H9 (cell line): ENCODE results near the gene EFS. TPM values are rescaled to one million over a fixed set of nuclear protein-coding genes. Genes with fewer than 3 reads are reported as not detected.

Experiments
- DNase-seq: peaks from one replicate; pipeline ENCODE4 v3.0.0-alpha.2; 2017
- H2AFZ ChIP-seq: one replicate; pipeline ENCODE4 v1.6.1; 2013; ENCODE audit warnings: mild to moderate bottlenecking, low read length, control low read depth, moderate library complexity
- H2AK5ac ChIP-seq: 2 replicates; pipeline ENCODE4 v1.6.1; 2013; ENCODE audit warnings: low read length, control low read depth, mixed read lengths; ENCODE audit not compliant: insufficient read length
- H2BK120ac ChIP-seq: one replicate; pipeline ENCODE4 v1.6.1; 2013; ENCODE audit warnings: low read depth, mild to moderate bottlenecking, low read length, control low read depth, inconsistent platforms; ENCODE audit not compliant: poor library complexity, severe bottlenecking
- H2BK12ac ChIP-seq: 2 replicates; pipeline ENCODE4 v1.6.1; 2013; ENCODE audit warnings: low read length, control low read depth, mixed read lengths, low read depth; ENCODE audit not compliant: insufficient read length
- H2BK15ac ChIP-seq: 2 replicates; pipeline ENCODE4 v1.6.1; 2013; ENCODE audit warnings: low read depth, low read length, control low read depth
- H2BK20ac ChIP-seq: one replicate; pipeline ENCODE4 v1.6.1; 2013; ENCODE audit warnings: low read depth, mild to moderate bottlenecking, low read length, control low read depth, inconsistent platforms; ENCODE audit not compliant: poor library complexity, severe bottlenecking
- H2BK5ac ChIP-seq: 2 replicates; pipeline ENCODE4 v1.6.1; 2013; ENCODE audit warnings: low read length, control low read depth, mixed read lengths; ENCODE audit not compliant: insufficient read length
- H3K14ac ChIP-seq: 2 replicates; pipeline ENCODE4 v1.6.1; 2013; ENCODE audit warnings: low read length, control low read depth; ENCODE audit not compliant: insufficient read depth
- H3K18ac ChIP-seq: 2 replicates; pipeline ENCODE4 v1.6.1; 2013; ENCODE audit warnings: low read depth, mild to moderate bottlenecking, mixed read lengths, low read length, control low read depth; ENCODE audit not compliant: insufficient read length
- H3K23ac ChIP-seq: 2 replicates; pipeline ENCODE4 v1.6.1; 2013; ENCODE audit warnings: low read length, control low read depth, mixed read lengths, low read depth; ENCODE audit not compliant: insufficient read length
- H3K23me2 ChIP-seq: 2 replicates; pipeline ENCODE4 v1.6.1; 2013; ENCODE audit warnings: low read depth, mild to moderate bottlenecking, mixed read lengths, low read length, control low read depth; ENCODE audit not compliant: insufficient read length, poor library complexity, severe bottlenecking
- H3K27ac ChIP-seq: 2 replicates; pipeline ENCODE4 v1.5.1; 2013; ENCODE audit warnings: low read length, control low read depth, mixed read lengths, low read depth; ENCODE audit not compliant: insufficient read length
- H3K27me3 ChIP-seq: 2 replicates; pipeline ENCODE4 v1.6.1; 2013; ENCODE audit warnings: low read length, control low read depth, inconsistent platforms; ENCODE audit not compliant: insufficient read depth
- H3K4ac ChIP-seq: 2 replicates; pipeline ENCODE4 v1.6.1; 2013; ENCODE audit warnings: low read depth, mild to moderate bottlenecking, control low read depth, inconsistent platforms, low read length, moderate library complexity
- H3K4me1 ChIP-seq: 2 replicates; pipeline ENCODE4 v1.6.1; 2013; ENCODE audit warnings: low read length, control low read depth, inconsistent platforms; ENCODE audit not compliant: insufficient read depth
- H3K4me2 ChIP-seq: 2 replicates; pipeline ENCODE4 v1.6.1; 2013; ENCODE audit warnings: low read length, control low read depth, mixed read lengths; ENCODE audit not compliant: insufficient read length, insufficient read depth
- H3K56ac ChIP-seq: 2 replicates; pipeline ENCODE4 v1.6.1; 2013; ENCODE audit warnings: low read depth, mild to moderate bottlenecking, mixed read lengths, low read length, control low read depth; ENCODE audit not compliant: insufficient read length
- H3K79me1 ChIP-seq: 2 replicates; pipeline ENCODE4 v1.6.1; 2013; ENCODE audit warnings: low read depth, mild to moderate bottlenecking, moderate library complexity, low read length, control low read depth, inconsistent platforms; ENCODE audit not compliant: insufficient read depth, poor library complexity, severe bottlenecking
- H3K79me2 ChIP-seq: 2 replicates; pipeline ENCODE4 v1.6.1; 2013; ENCODE audit warnings: low read length, control low read depth, inconsistent platforms; ENCODE audit not compliant: insufficient read depth
- H3K9ac ChIP-seq: 2 replicates; pipeline ENCODE4 v1.6.1; 2013; ENCODE audit warnings: low read length, control low read depth, mixed read lengths; ENCODE audit not compliant: insufficient read length; ENCODE audit errors: extremely low read depth
- H3K9me3 ChIP-seq: one replicate; pipeline ENCODE4 v1.6.1; 2013; ENCODE audit warnings: low read depth, low read length, inconsistent platforms; ENCODE audit not compliant: control insufficient read depth
- H3T11ph ChIP-seq: one replicate; pipeline ENCODE4 v1.6.1; 2013; ENCODE audit warnings: mild to moderate bottlenecking, low read length, control low read depth, inconsistent platforms
- H4K20me1 ChIP-seq: one replicate; pipeline ENCODE4 v1.6.1; 2013; ENCODE audit not compliant: control insufficient read depth, insufficient read length, insufficient read depth
- H4K5ac ChIP-seq: 2 replicates; pipeline ENCODE4 v1.6.1; 2013; ENCODE audit warnings: low read depth, mild to moderate bottlenecking, mixed read lengths, low read length, control low read depth; ENCODE audit not compliant: insufficient read length
- H4K8ac ChIP-seq: replicated peaks from 2 replicates; pipeline ENCODE4 v1.6.1; 2013; ENCODE audit warnings: low read length, control low read depth, mixed read lengths, low read depth; ENCODE audit not compliant: insufficient read length
- H4K91ac ChIP-seq: 2 replicates; pipeline ENCODE4 v1.6.1; 2013; ENCODE audit warnings: low read depth, mild to moderate bottlenecking, moderate library complexity, mixed read lengths, low read length, control low read depth; ENCODE audit not compliant: insufficient read length
- H3K27ac Mint-ChIP-seq, 3 experiments: 2 replicates in 2 of 3; 3 replicates in 1 of 3; pipeline ENCODE4 v1.8.0; 2020 to 2021; ENCODE audit warnings: mixed read lengths in 3 of 3, mild to moderate bottlenecking in 1 of 3, moderate library complexity in 1 of 3
- H3K27me3 Mint-ChIP-seq: 2 replicates; pipeline ENCODE4 v1.8.0; 2021; ENCODE audit warnings: low read depth, mild to moderate bottlenecking, moderate library complexity, mixed read lengths
- H3K36me3 Mint-ChIP-seq, 3 experiments: 2 replicates in 2 of 3; 3 replicates in 1 of 3; pipeline ENCODE4 v1.8.0; 2020 to 2021; ENCODE audit warnings: low read depth in 3 of 3, mixed read lengths in 3 of 3; ENCODE audit not compliant: insufficient read depth in 1 of 3
- H3K4me1 Mint-ChIP-seq, 2 experiments: 2 replicates each; pipeline ENCODE4 v1.8.0; 2020; ENCODE audit warnings: mixed read lengths in 2 of 2
- H3K4me3 Mint-ChIP-seq, 2 experiments: 2 replicates in 1 of 2; 3 replicates in 1 of 2; pipeline ENCODE4 v1.8.0; 2020 to 2021; ENCODE audit warnings: mild to moderate bottlenecking in 2 of 2, mixed read lengths in 2 of 2, moderate library complexity in 1 of 2
- H3K9me3 Mint-ChIP-seq, 2 experiments: 2 replicates in 1 of 2; 3 replicates in 1 of 2; pipeline ENCODE4 v1.8.0; 2020; ENCODE audit warnings: mild to moderate bottlenecking in 2 of 2, mixed read lengths in 2 of 2, moderate library complexity in 1 of 2
- WGBS: extraction: QIAGEN DNeasy Blood & Tissue Kit; methylation state at CpG from one replicate; pipeline ENCODE4 v1.1.7; 2013; ENCODE audit warnings: missing lambda C conversion rate, low lambda C conversion rate, mixed read lengths; ENCODE audit not compliant: insufficient read length; ENCODE audit errors: extremely low coverage; 5-methylcytosine and 5-hydroxymethylcytosine counted together
- total RNA-seq: library from RNA; stranded (reverse); gene quantifications from 2 replicates; pipeline ENCODE4 v1.2.1, GENCODE V29; 2021
- TF ChIP-seq, protein P1 (sequence below): fragments of 200-600 bp; sonication (generic); conservative IDR thresholded peaks from 3 replicates; pipeline ENCODE4 v1.8.0; 2021; ENCODE audit warnings: antibody characterized with exemption, mild to moderate bottlenecking

EFS gene
- total RNA-seq, 1 experiment from 2014 or later = 32.1 TPM

DNA sequence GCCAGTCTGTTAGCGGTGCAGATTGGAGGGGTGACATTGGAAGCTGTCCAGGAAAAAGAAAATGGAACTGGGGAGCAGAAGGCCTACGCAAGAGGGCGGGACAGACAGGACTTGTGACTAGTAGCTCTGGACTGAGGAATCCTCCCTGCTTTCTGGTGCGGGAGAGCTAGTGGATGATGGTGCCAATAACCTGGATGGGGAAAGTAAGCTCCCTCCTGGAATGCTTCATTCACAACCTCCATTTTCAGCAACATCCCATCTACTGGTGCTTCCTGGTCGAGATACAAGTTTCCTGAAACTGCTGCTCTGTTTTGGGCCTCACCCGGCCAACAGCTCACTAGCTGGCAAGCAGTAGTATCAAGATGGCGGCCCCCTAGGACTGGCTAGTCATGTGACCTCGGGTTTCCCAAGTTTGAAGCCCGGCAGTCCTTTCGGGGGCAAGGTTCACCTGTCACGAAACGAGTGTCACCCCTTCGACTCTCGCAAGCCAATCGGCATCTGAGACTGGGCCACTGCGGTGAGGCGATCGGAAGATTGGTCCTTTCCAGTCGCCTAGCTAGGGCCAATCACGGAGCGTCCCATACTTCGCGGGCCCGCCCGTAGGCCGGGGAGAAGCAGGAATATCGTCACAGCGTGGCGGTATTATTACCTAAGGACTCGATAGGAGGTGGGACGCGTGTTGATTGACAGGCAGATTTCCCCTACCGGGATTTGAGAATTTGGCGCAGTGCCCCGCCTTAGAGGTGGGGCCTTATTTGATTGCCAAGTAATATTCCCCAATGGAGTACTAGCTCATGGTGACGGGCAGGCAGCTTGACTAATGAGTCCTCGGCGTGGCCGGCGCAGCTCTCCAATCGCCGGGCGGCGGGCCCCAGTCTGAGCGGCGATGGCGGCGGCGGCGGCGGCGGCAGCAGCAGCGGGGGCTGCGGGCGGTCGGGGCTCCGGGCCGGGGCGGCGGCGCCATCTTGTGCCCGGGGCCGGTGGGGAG lies 44.1 kb downstream of the EFS start, which contains the start of gene PABPN1:
TSS of gene PABPN1 (plus strand) at position 874 of the 988 bp plus-strand sequence. CDS start at position 887, 13 bp downstream.
- H3K23ac ChIP-seq = no peak within 1 kb of the TSS
- peaks cover 34 to 46% (median 44%) of the 10 kb centered on the region in 3 experiments for H3K36me3 Mint-ChIP-seq
- peak within 1 kb of the TSS; percentile 94 for H3K27ac ChIP-seq
- no peak within 1 kb of the TSS for H2BK15ac ChIP-seq
- H3K14ac ChIP-seq = peak within 1 kb of the TSS; percentile 87
- H4K91ac ChIP-seq = peak within 1 kb of the TSS; percentile 14
- no peak within 1 kb of the TSS; the same call in 1 of the 2 replicates for H3K4ac ChIP-seq
- H2BK5ac ChIP-seq = peak within 1 kb of the TSS; percentile 13
- no peaks in the 10 kb centered on the region; a peak in 1 of 5 replicates for H3K9me3 Mint-ChIP-seq
- peaks cover 3% of the 10 kb centered on the region; the same call in 1 of the 2 replicates for H3K4me1 ChIP-seq
- DNase-seq = peak; percentile 100
- H3K9ac ChIP-seq = peak within 1 kb of the TSS; percentile 97
- peak within 1 kb of the TSS; percentile 95 to 97 for H3K4me3 Mint-ChIP-seq
- H4K5ac ChIP-seq = peak within 1 kb of the TSS; percentile 92
- H4K8ac ChIP-seq = peak within 1 kb of the TSS; percentile 19
- H3K79me1 ChIP-seq = peaks cover 4% of the 10 kb centered on the region
- peak within 1 kb of the TSS; percentile 94 for H3K4me2 ChIP-seq
- H3K27me3 ChIP-seq = no peaks in the 10 kb centered on the region
- H3K4me1 Mint-ChIP-seq = peaks cover 22 to 28% of the 10 kb centered on the region in 2 experiments
- no peak within 1 kb of the TSS for H2AK5ac ChIP-seq
- H3K27ac Mint-ChIP-seq = peak within 1 kb of the TSS; percentile 99
- H2BK12ac ChIP-seq = no peak within 1 kb of the TSS
- WGBS = no CpG with 5 or more reads among the region's 63 CpGs
- H3T11ph ChIP-seq = no peak within 1 kb of the TSS
- peaks cover 10% of the 10 kb centered on the region; the same call in 1 of the 2 replicates for H3K79me2 ChIP-seq
- peak within 1 kb of the TSS; percentile 83 for H3K18ac ChIP-seq
- no peak within 1 kb of the TSS for H2BK20ac ChIP-seq
- no peaks in the 10 kb centered on the region for H3K27me3 Mint-ChIP-seq
- TF ChIP-seq, protein P1, sequence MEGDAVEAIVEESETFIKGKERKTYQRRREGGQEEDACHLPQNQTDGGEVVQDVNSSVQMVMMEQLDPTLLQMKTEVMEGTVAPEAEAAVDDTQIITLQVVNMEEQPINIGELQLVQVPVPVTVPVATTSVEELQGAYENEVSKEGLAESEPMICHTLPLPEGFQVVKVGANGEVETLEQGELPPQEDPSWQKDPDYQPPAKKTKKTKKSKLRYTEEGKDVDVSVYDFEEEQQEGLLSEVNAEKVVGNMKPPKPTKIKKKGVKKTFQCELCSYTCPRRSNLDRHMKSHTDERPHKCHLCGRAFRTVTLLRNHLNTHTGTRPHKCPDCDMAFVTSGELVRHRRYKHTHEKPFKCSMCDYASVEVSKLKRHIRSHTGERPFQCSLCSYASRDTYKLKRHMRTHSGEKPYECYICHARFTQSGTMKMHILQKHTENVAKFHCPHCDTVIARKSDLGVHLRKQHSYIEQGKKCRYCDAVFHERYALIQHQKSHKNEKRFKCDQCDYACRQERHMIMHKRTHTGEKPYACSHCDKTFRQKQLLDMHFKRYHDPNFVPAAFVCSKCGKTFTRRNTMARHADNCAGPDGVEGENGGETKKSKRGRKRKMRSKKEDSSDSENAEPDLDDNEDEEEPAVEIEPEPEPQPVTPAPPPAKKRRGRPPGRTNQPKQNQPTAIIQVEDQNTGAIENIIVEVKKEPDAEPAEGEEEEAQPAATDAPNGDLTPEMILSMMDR = no peak
- no peaks in the 10 kb centered on the region for H3K9me3 ChIP-seq
- no peak within 1 kb of the TSS for H3K56ac ChIP-seq
- H2AFZ ChIP-seq = no peak within 1 kb of the TSS
- H3K23me2 ChIP-seq = peaks cover 13% of the 10 kb centered on the region
- H4K20me1 ChIP-seq = no peaks in the 10 kb centered on the region
- H2BK120ac ChIP-seq = peak within 1 kb of the TSS; percentile 91
